ENCODE results near the gene FCHO1.

GRCh38 chr19:17747205-17748098 is 3.8 kb upstream of the FCHO1 start:
- TF ChIP-seq POLR2AphosphoS5 (IDR thresholded peaks at IDR 0.05) = no peak
- no peak for TF ChIP-seq CTCF (IDR thresholded peaks at IDR 0.05)
- TF ChIP-seq POLR2A (IDR thresholded peaks at IDR 0.05) = no peak
- TF ChIP-seq EP300 (IDR thresholded peaks at IDR 0.05; ENCODE audit: low read depth) = no peak

Measured in transverse colon (tissue), 4 donors.